GM18519 (cell line): ENCODE data around the gene SYAP1.
"Not testable (repeated sequence)": the region's sequence is repeated elsewhere in the genome, so short reads cannot be mapped to it uniquely, and the experiment has no call there.

Experiments
- ATAC-seq: cut with Tn5 transposase; IDR thresholded peaks from one replicate; pipeline ENCODE4 v1.9.1; 2021; ENCODE audit warnings: mild to moderate bottlenecking, moderate library complexity; ENCODE audit not compliant: unreplicated experiment, low FRiP score

The SYAP1 gene

GRCh38 chrX:16719334-16720084, at the start of gene SYAP1:
TSS of gene SYAP1 (plus strand) at chrX:16719612. CDS start at chrX:16719725, 113 bp downstream.
- peak; percentile 95 for ATAC-seq

- no peak for ATAC-seq
Observed at GRCh38 chrX:16671005-16671404, 48.4 kb upstream of the SYAP1 start.

- no peak for ATAC-seq
Observed at GRCh38 chrX:16678689-16679088, 40.7 kb upstream of the SYAP1 start.

- ATAC-seq = no peak
Observed at GRCh38 chrX:16683007-16683664, 36.3 kb upstream of the SYAP1 start.

DNA sequence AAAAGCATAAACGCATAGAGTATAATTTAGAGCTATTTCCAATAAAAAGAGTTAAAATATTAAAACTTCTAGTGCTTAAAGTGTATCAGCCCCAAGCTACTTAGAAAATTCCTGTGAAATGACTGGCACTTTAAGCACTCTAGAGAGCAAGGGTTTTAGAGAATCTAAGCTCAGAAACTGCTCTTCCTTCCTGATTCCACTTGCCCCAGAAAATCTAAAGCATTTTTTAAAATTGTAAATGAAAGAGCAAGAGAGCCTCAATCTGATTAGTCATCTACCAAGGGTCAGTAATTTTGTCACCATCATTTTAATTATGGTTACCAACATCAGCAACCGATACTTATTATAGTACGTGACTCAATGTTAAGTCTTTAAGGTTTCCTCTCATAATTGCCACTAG, 31.9 kb upstream of the SYAP1 start:
- ATAC-seq = no peak

DNA sequence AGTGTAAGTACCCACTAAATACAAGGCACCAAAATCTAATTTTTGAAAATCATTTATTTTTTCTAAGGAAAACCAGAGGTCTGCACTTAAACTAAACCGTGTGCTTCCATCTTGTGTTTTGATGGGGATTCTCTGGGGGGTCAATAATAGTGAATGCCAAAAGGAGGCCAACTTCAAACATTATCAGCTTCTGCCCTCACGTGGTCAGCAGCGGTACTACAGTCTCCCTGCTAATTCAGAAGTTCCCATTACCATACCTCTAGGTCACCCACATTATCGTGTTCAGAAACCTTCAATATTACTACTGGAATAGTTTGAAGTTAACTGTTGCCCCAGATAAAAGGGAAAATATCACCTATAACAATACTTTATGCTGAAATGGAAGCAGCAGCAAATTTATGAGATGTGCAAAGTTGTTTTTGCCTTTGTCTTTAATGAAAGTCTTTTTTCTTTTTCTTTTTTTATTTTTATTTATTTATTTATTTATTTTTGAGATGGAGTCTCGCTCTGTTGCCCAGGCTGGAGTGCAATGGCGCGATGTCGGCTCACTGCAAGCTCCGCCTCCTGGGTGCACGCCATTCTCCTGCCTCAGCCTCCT, 24.2 kb upstream of the SYAP1 start:
- ATAC-seq = no peak

DNA sequence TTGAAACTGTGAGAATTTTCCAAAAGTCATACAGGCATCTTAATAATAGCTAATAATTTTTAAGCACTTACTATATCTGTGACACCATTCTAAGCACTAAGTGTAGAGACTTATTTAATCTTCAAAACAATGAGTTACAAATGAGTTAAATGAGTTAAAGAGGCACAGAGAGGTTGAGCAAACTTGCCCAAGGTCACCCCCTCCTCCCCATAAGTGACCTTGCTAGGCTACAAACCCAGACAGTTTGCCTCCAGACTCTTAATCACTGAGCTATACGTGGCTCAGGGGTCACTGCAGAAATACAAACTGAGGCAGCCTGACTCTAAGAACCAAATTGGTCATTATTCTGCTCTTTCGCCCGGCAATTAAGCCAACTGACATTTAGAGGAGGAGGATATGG, 22.5 kb upstream of the SYAP1 start:
- ATAC-seq = no peak

GRCh38 chrX:16699389-16699788, 20.0 kb upstream of the SYAP1 start:
- no peak for ATAC-seq

GRCh38 chrX:16700734-16701133, 18.7 kb upstream of the SYAP1 start:
- ATAC-seq = no peak

DNA sequence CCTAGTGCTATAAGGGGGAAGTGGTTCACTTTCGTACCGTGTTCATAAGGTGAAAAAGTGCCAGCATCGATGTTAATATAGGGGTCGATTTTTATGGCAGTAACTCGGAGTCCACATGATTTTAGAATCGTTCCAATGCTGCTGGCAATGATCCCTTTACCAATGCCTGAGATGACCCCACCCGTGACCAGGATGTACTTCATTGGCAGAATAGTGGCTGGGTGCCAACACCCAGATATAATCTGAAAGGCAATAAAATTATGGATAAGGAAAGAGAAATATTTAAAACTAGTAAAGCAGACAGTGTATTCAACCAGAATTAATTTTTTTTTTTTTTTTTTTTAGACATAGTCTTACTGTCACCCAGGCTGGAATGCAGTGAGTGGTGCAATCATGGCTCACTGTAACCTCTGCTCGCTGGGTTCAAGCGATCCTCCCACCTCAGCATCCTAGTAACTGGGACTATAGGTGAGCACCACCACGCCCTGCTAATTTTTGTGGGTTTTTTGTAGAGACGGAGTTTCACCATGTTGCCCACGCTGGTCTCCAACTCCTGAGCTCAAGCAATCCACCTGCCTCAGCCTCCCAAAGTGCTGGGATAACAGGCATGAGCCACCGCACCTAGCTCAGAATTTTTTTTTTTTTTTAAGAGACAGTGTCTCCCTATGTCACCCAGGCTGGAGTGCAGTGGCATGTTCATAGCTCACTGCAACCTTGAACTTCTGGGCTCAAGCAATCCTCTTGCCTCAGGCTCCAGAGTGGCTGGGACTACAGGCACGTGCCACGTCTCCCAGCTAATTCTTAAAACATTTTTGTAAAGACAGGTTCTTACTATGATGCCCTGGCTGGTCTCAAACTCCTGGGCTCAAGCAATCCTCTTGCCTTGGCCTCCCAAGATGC, 16.5 kb upstream of the SYAP1 start:
- no peak for ATAC-seq

GRCh38 chrX:16705370-16705769, 14.0 kb upstream of the SYAP1 start:
- no peak for ATAC-seq

DNA sequence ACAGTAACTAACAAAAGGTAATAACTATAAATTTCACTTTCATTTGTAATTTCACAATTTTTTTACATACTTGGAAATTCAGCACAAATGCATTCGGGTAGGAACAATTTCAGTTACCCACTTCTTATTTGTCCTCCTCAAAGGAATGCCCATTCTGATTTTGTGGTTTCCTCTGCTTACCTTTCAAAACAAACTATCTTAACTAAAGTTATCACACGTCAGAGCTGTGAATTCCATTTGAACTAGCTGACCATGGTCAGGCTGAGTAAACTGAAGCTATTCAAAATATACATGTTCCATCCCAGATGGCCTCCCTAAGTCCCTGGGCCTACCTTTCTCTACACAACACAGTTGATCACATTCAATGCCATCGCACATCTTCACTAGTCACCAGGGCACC, 11.4 kb upstream of the SYAP1 start:
- ATAC-seq = no peak

DNA sequence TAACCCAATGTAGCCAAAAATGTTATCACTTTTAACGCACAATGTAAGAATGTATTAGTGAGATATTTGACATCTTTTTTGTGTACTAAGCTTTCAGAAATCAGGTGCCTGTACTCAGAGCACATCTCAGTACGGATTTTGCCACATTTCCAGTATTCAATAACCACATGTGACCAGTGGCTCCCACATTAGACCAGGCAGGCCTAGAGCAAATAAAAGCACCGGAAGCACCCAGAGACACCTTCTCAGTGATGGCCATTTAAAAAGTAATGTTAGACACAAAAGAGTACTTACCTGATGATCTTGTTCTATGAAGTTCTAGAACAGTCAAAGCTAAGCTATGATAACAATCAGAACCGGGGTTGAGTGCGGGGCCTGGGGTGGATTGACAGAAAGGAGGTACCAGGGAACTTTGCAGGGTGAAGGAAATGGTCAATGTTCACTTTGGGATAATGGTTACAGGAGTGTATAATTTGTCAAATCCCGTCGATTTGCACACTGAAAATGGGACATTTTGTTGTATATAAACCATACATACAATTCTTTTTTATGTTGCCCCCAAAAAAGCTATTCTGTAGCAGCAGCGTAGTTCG, 8.1 kb upstream of the SYAP1 start:
- ATAC-seq = no peak

DNA sequence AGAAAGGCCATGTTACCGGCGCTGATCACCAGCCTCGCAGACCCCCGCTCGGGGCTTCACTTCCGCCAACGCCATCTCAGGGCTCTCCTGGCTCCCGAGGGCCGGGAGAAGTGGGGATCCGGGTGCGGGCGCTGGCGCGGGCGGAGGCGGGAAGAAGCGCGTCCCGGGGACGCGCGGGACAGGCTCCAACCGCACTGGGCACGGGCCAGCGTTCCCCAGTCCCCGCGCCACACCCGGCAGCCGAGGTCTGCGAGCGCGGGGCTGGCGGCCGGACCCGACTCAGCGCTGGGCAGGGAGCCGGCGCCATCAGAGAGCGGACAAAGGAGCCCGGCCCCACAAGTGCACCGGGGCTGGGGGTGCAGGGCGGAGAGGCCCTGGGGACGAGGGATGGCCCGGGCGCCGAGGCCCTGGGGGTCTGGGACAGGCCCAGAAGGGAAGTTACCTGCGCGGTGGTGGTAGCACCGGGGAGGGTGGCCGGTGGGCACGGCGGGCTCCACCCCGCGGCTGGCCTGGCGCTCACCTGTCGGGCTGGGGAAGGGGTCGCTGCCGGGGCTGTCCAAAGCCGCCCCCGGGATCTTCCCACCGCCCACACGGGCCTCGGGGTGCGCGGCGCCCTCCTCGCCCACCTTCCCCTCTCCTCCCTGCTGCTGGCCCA, 7.4 kb upstream of the SYAP1 start:
- ATAC-seq = peak; percentile 28

- ATAC-seq = peak; percentile 70
Observed at GRCh38 chrX:16712548-16713155, 6.8 kb upstream of the SYAP1 start, which contains the start of gene CTPS2. TSS of gene CTPS2 (minus strand) at chrX:16712669. CDS start at chrX:16702902, 9,767 bp downstream.

DNA sequence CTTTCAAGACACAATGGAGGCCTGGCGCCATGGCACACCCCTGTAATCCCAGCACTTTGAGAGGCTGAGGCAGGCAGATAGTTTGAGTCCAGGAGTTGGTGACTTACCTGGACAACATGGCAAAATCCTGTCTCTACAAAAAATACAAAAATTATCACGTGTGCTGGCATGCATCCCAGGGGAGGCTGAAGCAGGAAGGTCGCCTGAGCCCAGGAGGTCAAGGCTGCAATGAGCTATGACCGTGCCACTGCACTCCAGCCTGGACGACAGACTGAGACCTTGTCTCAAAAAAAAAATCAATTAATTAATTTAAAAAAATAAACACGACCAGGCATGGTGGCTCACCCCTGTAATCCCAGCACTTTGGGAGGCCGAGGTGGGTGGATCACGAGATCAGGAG, 4.9 kb upstream of the SYAP1 start:
- ATAC-seq = no peak

DNA sequence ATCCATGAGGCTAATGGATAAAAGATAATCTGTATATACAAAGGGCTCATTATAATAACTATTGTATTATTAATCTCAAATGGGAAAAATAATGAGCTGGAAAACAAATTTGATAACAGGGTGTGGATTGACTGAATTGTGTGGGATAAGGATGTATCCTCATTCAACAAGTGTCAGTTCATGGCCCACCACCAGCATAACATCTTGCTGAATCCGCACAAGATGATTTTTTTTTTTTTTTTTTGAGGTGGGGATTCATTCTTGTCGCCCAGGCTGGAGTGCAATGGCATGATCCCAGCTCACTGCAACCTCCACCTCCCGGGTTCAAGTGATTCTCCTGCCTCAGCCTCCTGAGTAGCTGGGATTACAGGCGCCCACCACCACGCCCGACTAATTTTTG, 3.8 kb upstream of the SYAP1 start:
- ATAC-seq = not testable (repeated sequence)

- not testable (repeated sequence) for ATAC-seq
Observed at GRCh38 chrX:16716451-16716850, 3.0 kb upstream of the SYAP1 start.

GRCh38 chrX:16718824-16719333, 533 bp upstream of the SYAP1 start:
- ATAC-seq = no peak
